VCaP (cell line): ENCODE results near the gene ACOX2.
A peak's percentile ranks its signal among the peaks of the same experiment; 100 is the strongest.

Experiments
- H3K27ac ChIP-seq: fragments of 450-650 bp; 2 replicates; pipeline ENCODE4 v1.5.1; 2017
- CTCF ChIP-seq: fragments of 450-650 bp; conservative IDR thresholded peaks from 2 replicates; pipeline ENCODE4 v1.5.1; 2017; ENCODE audit warnings: mild to moderate bottlenecking, moderate library complexity

Gene ACOX2

GRCh38 chr3:58478781-58479180 is 58.2 kb downstream of the ACOX2 start:
- H3K27ac ChIP-seq: no peak overlapping the region
- no peak for TF ChIP-seq CTCF

DNA sequence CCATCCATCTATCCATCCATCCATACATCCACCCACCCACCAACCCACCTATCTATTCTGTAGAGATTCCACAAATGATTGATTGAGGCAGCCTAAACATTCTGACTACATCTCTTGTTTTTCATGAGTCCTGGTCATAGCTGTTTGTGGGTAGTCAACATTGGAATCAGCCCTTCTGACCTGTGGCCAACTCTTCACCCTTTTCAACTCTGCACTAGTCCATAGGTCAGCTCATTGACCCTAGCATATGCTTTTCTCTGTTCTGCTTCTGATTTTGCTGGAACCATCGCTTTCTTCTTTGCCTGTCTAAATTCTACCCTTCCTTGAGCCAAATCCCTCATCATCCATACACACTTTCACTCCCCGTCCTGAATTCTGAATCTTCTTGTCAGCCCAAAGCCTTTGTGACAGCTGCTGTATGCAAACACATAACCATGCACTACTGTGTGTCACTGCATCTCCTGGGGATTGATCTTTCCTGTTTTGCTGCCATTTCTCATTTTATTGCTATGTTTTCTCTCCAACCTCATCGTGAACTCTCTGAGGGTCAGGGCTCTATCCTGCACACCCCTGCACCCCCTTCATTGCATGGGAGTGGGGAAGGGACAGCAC is 61.9 kb downstream of the ACOX2 start:
- TF ChIP-seq CTCF: no peak
- H3K27ac ChIP-seq: no peak overlapping the region

- no peak overlapping the region for H3K27ac ChIP-seq
- no peak for TF ChIP-seq CTCF
Measured at GRCh38 chr3:58474348-58474911, 62.6 kb downstream of the ACOX2 start.

DNA sequence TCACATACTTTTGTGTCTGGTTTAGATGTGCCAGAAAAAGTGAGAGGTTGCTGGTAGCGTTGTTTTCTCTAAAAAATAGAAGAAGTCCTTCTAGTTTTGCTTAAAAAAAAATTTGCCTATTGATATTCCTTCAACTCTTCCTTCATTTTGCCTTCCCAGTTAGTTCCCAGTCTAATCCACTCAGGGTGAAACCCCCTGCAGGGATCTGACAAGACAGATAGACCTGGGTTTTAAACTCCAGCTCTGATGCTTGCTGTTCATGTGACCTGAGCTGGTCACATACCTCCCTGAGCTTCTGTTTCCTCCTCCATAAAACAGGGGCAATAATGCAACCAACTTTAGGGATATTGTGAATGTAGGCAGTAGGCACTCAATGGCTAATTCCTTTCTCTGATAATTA is 63.7 kb downstream of the ACOX2 start:
- no peak for TF ChIP-seq CTCF
- H3K27ac ChIP-seq: no peak overlapping the region

GRCh38 chr3:58471025-58471887 is 65.7 kb downstream of the ACOX2 start:
- H3K27ac ChIP-seq: peak overlapping the region; percentile 78

GRCh38 chr3:58470363-58471024 is 66.5 kb downstream of the ACOX2 start:
- H3K27ac ChIP-seq: peak overlapping the region; percentile 78
- TF ChIP-seq CTCF: no peak

More at GRCh38 chr3:58471025-58471887, 65.7 kb downstream of the ACOX2 start:
- TF ChIP-seq CTCF: no peak

DNA sequence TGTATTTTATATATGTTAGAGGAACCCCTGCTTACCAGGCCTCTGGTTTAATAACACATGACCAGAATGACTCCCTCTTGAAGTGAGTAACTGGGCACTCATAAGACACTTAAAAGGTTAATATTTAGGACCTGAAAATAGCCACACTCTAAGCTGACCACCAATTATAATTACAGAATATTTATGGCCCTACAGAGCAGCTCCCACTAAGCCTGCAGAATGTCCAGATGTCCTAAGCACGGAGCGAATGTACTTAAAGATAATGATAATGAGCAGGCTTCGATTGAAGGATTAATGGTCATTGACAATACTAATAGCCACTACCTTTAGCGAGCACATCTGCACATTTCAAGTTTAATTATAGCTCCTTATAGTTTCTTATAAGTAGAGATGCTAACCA is 67.9 kb downstream of the ACOX2 start:
- H3K27ac ChIP-seq: no peak overlapping the region
- no peak for TF ChIP-seq CTCF
